Mammary epithelial cell (primary cell): ENCODE measurements around the gene MFSD1.

Experiments used
- EZH2 ChIP-seq: IDR thresholded peaks from 2 replicates; pipeline ENCODE4 v1.6.1; 2012; ENCODE audit warnings: low read length, inconsistent platforms, borderline replicate concordance
- TF ChIP-seq, protein P1 (sequence below), 2 donors: IDR thresholded peaks in 1 of 2; conservative IDR thresholded peaks in 1 of 2; 2 replicates each; pipeline ENCODE4 v1.5.1; 2011 to 2012; ENCODE audit warnings: inconsistent platforms in 2 of 2, low read length in 2 of 2, mild to moderate bottlenecking in 2 of 2, control low read depth in 1 of 2, low read depth in 1 of 2; ENCODE audit not compliant: insufficient read depth in 1 of 2; ENCODE audit errors: extremely low read depth in 1 of 2

DNA sequence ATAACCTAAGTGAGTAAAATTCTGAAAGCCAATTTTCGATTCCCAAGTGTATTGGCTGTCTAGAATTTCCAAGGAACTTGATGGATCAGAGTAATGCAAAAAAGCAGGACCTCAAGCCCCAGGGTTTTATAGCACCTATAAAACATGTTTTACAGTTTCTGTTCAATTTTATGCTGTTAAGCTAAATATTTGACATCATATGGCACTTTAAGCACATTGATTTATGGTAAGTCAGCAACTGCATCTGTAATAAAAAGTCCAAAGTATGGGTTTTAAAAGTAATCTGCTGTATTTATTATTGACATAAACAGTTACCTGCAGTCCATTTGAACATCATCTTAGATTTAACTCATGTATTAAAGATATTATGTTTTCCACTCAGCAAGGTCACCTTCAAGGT lies 20.0 kb upstream of the MFSD1 start:
- TF ChIP-seq, protein P1, sequence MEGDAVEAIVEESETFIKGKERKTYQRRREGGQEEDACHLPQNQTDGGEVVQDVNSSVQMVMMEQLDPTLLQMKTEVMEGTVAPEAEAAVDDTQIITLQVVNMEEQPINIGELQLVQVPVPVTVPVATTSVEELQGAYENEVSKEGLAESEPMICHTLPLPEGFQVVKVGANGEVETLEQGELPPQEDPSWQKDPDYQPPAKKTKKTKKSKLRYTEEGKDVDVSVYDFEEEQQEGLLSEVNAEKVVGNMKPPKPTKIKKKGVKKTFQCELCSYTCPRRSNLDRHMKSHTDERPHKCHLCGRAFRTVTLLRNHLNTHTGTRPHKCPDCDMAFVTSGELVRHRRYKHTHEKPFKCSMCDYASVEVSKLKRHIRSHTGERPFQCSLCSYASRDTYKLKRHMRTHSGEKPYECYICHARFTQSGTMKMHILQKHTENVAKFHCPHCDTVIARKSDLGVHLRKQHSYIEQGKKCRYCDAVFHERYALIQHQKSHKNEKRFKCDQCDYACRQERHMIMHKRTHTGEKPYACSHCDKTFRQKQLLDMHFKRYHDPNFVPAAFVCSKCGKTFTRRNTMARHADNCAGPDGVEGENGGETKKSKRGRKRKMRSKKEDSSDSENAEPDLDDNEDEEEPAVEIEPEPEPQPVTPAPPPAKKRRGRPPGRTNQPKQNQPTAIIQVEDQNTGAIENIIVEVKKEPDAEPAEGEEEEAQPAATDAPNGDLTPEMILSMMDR (conservative IDR thresholded peaks at IDR 0.05 in 1 of 2, IDR thresholded peaks at IDR 0.05 in 1 of 2; ENCODE audit: extremely low read depth in 1 of 2, insufficient read depth in 1 of 2, low read depth in 1 of 2, low read length in 2 of 2), result no peak
- no peak for TF ChIP-seq EZH2
